SK-N-SH (cell line): ENCODE data around the gene CCDC57. TPM values are rescaled to one million over a fixed set of nuclear protein-coding genes. Genes with fewer than 3 reads are reported as not detected.
A peak's percentile ranks its signal among the peaks of the same experiment; 100 is the strongest.

Experiments used
- CTCF ChIA-PET: fragments of 300-600, 350-600 bp; formaldehyde crosslinking; extraction: SDS; loops from one replicate; lab custom pipeline; 2021; lab: Yijun Ruan, JAX
- POLR2A ChIA-PET: fragments of 350-600 bp; sonication (Branson Sonifier 250); formaldehyde crosslinking; extraction: SDS; loops from one replicate; lab custom pipeline; 2020; ENCODE audit warnings: antibody characterized with exemption, inconsistent platforms; lab: Yijun Ruan, JAX
- DNase-seq: peaks from one replicate; pipeline ENCODE4 v3.0.0; 2012
- H2AFZ ChIP-seq: fragments of 200-600 bp; sonication (generic); 2 replicates; pipeline ENCODE4 v1.8.1; 2016; ENCODE audit warnings: antibody characterized with exemption, mild to moderate bottlenecking, low read depth
- H3F3A ChIP-seq: fragments of 200-600 bp; sonication (generic); replicated peaks from 2 replicates; pipeline ENCODE3; 2016; ENCODE audit warnings: antibody characterized with exemption, mild to moderate bottlenecking; ENCODE audit not compliant: insufficient read depth
- H3K27ac ChIP-seq, 2 experiments: fragments of 200-500 bp in 1 of 2; fragments of 200-600 bp in 1 of 2; sonication (Bioruptor generic) in 1 of 2; sonication (generic), shearing (Covaris generic) in 1 of 2; 2 replicates each; pipeline versions ENCODE4 v1.5.1 to v1.6.1; 2014 to 2016; ENCODE audit warnings: low read depth in 2 of 2, inconsistent platforms in 1 of 2, low read length in 1 of 2, mild to moderate bottlenecking in 1 of 2, mixed read lengths in 1 of 2
- H3K27me3 ChIP-seq: fragments of 200-600 bp; sonication (generic), shearing (Covaris generic); 2 replicates; pipeline ENCODE4 v1.6.1; 2016; ENCODE audit warnings: mixed run types; ENCODE audit not compliant: insufficient read depth
- H3K36me3 ChIP-seq, 2 experiments: fragments of 200-500 bp in 1 of 2; fragments of 200-600 bp in 1 of 2; sonication (Bioruptor generic) in 1 of 2; sonication (generic) in 1 of 2; replicated peaks in 1 of 2; 2 replicates each; pipeline versions ENCODE3 to v1.5.1; 2014 to 2016; ENCODE audit warnings: low read length in 1 of 2, mild to moderate bottlenecking in 1 of 2; ENCODE audit not compliant: insufficient read depth in 2 of 2, control insufficient read depth in 1 of 2
- H3K4me1 ChIP-seq, 2 experiments: fragments of 200-500 bp in 1 of 2; fragments of 200-600 bp in 1 of 2; sonication (Bioruptor generic) in 1 of 2; sonication (generic), shearing (Covaris generic) in 1 of 2; 2 replicates each; pipeline versions ENCODE4 v1.5.1 to v1.6.1; 2014 to 2016; ENCODE audit warnings: low read depth in 1 of 2, low read length in 1 of 2, mixed run types in 1 of 2; ENCODE audit not compliant: insufficient read depth in 2 of 2, control insufficient read depth in 1 of 2
- H3K4me2 ChIP-seq: fragments of 200-600 bp; sonication (generic), shearing (Covaris generic); 2 replicates; pipeline ENCODE4 v1.6.1; 2017; ENCODE audit warnings: mixed run types
- H3K4me3 ChIP-seq, 2 experiments: fragments of 200-500 bp in 1 of 2; fragments of 200-600 bp in 1 of 2; sonication (Bioruptor generic) in 1 of 2; sonication (generic), shearing (Covaris generic) in 1 of 2; 2 replicates each; pipeline versions ENCODE4 v1.5.1 to v1.8.1; 2014 to 2016; ENCODE audit warnings: low read depth in 2 of 2, inconsistent platforms in 1 of 2, low read length in 1 of 2, mild to moderate bottlenecking in 1 of 2, mixed read lengths in 1 of 2, moderate library complexity in 1 of 2
- H3K79me2 ChIP-seq: fragments of 200-600 bp; sonication (generic); 2 replicates; pipeline ENCODE4 v1.8.1; 2017; ENCODE audit warnings: mild to moderate bottlenecking; ENCODE audit not compliant: insufficient read depth
- H3K9ac ChIP-seq: fragments of 200-600 bp; sonication (generic); 2 replicates; pipeline ENCODE4 v1.6.1; 2017; ENCODE audit warnings: mixed run types
- H3K9me2 ChIP-seq: fragments of 200-600 bp; sonication (generic); 2 replicates; pipeline ENCODE4 v1.6.1; 2017; ENCODE audit warnings: mixed run types
- H3K9me3 ChIP-seq: fragments of 200-600 bp; sonication (generic); 2 replicates; pipeline ENCODE4 v1.6.1; 2017; ENCODE audit warnings: mixed run types, mild to moderate bottlenecking, moderate library complexity
- H4K20me1 ChIP-seq: fragments of 200-600 bp; sonication (generic); 2 replicates; pipeline ENCODE4 v1.6.1; 2017; ENCODE audit warnings: mild to moderate bottlenecking, mixed run types; ENCODE audit not compliant: insufficient read depth
- FOSL2 ChIP-seq: IDR thresholded peaks from 2 replicates; pipeline ENCODE4 v1.4.0; 2012; ENCODE audit warnings: low read depth, mild to moderate bottlenecking, moderate library complexity, borderline replicate concordance
- FOXM1 ChIP-seq: IDR thresholded peaks from 2 replicates; pipeline ENCODE4 v1.4.0; 2012; ENCODE audit warnings: low read depth, mild to moderate bottlenecking
- GATA2 ChIP-seq: sonication (generic); formaldehyde crosslinking; IDR thresholded peaks from 2 replicates; pipeline ENCODE4 v1.5.0; 2020; ENCODE audit warnings: mild to moderate bottlenecking, missing genetic modification reagents
- IRF3 ChIP-seq: fragments of 150-350 bp; IDR thresholded peaks from 2 replicates; pipeline ENCODE4 v1.6.1; 2016; ENCODE audit warnings: mild to moderate bottlenecking, low read depth, low read length
- MXI1 ChIP-seq: IDR thresholded peaks from 2 replicates; pipeline ENCODE4 v1.6.1; 2012; ENCODE audit warnings: mild to moderate bottlenecking, low read depth, low read length, improper control_type of control experiment
- NRF1 ChIP-seq: IDR thresholded peaks from 2 replicates; pipeline ENCODE4 v1.6.1; 2012; ENCODE audit warnings: low read depth, mild to moderate bottlenecking, low read length
- POLR2AphosphoS5 ChIP-seq: IDR thresholded peaks from 2 replicates; pipeline ENCODE4 v1.6.1; 2012; ENCODE audit warnings: low read depth, low read length
- RAD21 ChIP-seq: IDR thresholded peaks from 2 replicates; pipeline ENCODE4 v1.6.1; 2012; ENCODE audit warnings: mild to moderate bottlenecking, low read length
- RXRA ChIP-seq: IDR thresholded peaks from 2 replicates; pipeline ENCODE4 v1.4.0; 2012; ENCODE audit warnings: low read depth, mild to moderate bottlenecking, borderline replicate concordance
- SIN3A ChIP-seq: IDR thresholded peaks from 2 replicates; pipeline ENCODE4 v1.6.1; 2012; ENCODE audit warnings: low read depth, mild to moderate bottlenecking, low read length, moderate library complexity, borderline replicate concordance
- TCF12 ChIP-seq: IDR thresholded peaks from 2 replicates; pipeline ENCODE4 v1.4.0; 2012
- YY1 ChIP-seq: IDR thresholded peaks from 2 replicates; pipeline ENCODE4 v1.4.0; 2012; ENCODE audit warnings: low read depth, mild to moderate bottlenecking
- WGBS: methylation state at CpG from one replicate; pipeline ENCODE4 v1.1.6; 2017; ENCODE audit warnings: low lambda C conversion rate; 5-methylcytosine and 5-hydroxymethylcytosine counted together
- polyA plus RNA-seq, 3 experiments: library from polyadenylated mRNA; depleted of rRNA; stranded (reverse); fragments of >200 nt; gene quantifications; 2 replicates each; pipeline ENCODE4 v1.2.3, GENCODE V29; 2012
- TF ChIP-seq, protein P1 (sequence below): fragments of 200-600 bp; sonication (generic); IDR thresholded peaks from 2 replicates; pipeline ENCODE4 v1.6.1; 2017; ENCODE audit warnings: antibody characterized with exemption, mild to moderate bottlenecking, moderate library complexity

Gene CCDC57
- polyA plus RNA-seq, 1 of the 3 experiments (the other 2 are of a cell fraction): 68.6 TPM

GRCh38 chr17:82062984-82063368 is 149.7 kb downstream of the CCDC57 start:
- Histone ChIP-seq H3K79me2 (peaks cover 26% of the 10 kb centered on the region), H3K4me3 (no peak overlapping the region), H3F3A (peaks cover 26% of the 10 kb centered on the region), H3K27ac (no peak overlapping the region), H3K4me1 (peaks cover 12 to 26% of the 10 kb centered on the region in 2 experiments; a peak in 2 of 4 replicates), H3K4me2 (no peak overlapping the region), H3K36me3 (peaks cover 17 to 61% of the 10 kb centered on the region in 2 experiments), H2AFZ (no peak overlapping the region), H3K9me3 (no peaks in the 10 kb centered on the region), H4K20me1 (no peaks in the 10 kb centered on the region), H3K27me3 (no peaks in the 10 kb centered on the region), H3K9me2 (no peaks in the 10 kb centered on the region), H3K9ac (no peak overlapping the region)
- WGBS: 98% methylated on average over 5 of the region's 9 CpGs
- POLR2A ChIA-PET: interaction anchor here (0.8 to 1.3 kb wide), 2 partner anchors 8 to 9 kb away, joined by 3 to 4 read pairs; no protein-coding TSS in a partner anchor
- TF ChIP-seq YY1 (no peak), RAD21 (no peak), MXI1 (no peak), FOXM1 (no peak), RXRA (no peak), POLR2AphosphoS5 (no peak)
- CTCF ChIA-PET: interaction anchor here (1.4 to 8.0 kb wide), 4 partner anchors 19 to 42 kb away, joined by 3 to 47 read pairs (median 16); partner anchors contain the start of genes DCXR and RAC3
- no peak for DNase-seq

DNA sequence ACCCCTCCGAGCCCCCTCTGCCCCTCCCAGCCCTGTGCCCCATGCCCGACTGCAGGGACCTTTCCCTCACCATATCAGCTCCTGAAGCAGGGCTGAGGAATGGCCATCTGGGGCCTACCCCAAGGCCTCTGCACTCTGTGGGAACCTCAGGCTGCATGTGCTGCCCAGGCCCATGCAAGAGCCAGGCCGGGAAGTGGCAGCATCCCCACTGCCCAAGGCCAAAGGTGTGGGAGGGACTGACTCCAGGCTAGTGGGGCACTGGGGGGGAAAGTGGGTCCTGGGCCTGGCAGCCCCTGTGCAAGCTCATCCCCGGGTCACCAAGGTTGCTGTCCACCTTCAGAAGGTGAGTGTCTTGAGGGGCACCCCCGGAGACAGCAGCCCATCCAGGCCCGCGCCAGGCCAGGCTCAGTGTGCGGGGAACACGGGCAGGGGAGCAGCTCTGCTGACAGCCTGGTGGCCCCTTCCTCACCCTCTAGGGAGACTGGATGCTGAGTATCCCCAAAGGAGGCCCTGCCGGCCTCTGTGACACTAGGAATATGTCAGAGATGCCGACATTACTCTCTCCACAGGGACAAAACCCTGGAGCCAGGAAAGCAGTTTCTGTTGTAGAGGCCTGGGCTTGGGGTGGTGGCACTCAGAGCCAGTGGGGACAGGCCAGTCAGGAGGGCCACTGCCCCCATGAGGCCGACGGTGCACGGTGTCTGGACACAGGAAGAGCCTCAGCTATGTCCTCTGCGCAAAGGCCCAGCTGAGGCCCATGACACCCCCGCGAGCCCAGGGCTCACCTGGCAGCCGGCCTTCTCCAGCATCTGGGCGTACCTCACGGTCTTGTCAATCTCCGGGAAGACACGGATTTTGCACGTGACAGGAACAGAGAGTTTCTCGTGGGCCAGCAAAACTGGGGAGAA is 150.3 kb downstream of the CCDC57 start:
- Histone ChIP-seq H3K27ac (no peak overlapping the region), H3K9ac (no peak overlapping the region), H3K79me2 (peaks cover 26% of the 10 kb centered on the region), H3K36me3 (peaks cover 22 to 68% of the 10 kb centered on the region in 2 experiments), H3K9me3 (no peaks in the 10 kb centered on the region), H3K27me3 (no peaks in the 10 kb centered on the region), H3K4me1 (peaks cover 12 to 26% of the 10 kb centered on the region in 2 experiments; a peak in 2 of 4 replicates), H3F3A (peaks cover 32% of the 10 kb centered on the region), H3K9me2 (no peaks in the 10 kb centered on the region)
- no peak for TF ChIP-seq YY1
- no peak for TF ChIP-seq TCF12
- no peak for TF ChIP-seq FOSL2
- TF ChIP-seq, protein P1, sequence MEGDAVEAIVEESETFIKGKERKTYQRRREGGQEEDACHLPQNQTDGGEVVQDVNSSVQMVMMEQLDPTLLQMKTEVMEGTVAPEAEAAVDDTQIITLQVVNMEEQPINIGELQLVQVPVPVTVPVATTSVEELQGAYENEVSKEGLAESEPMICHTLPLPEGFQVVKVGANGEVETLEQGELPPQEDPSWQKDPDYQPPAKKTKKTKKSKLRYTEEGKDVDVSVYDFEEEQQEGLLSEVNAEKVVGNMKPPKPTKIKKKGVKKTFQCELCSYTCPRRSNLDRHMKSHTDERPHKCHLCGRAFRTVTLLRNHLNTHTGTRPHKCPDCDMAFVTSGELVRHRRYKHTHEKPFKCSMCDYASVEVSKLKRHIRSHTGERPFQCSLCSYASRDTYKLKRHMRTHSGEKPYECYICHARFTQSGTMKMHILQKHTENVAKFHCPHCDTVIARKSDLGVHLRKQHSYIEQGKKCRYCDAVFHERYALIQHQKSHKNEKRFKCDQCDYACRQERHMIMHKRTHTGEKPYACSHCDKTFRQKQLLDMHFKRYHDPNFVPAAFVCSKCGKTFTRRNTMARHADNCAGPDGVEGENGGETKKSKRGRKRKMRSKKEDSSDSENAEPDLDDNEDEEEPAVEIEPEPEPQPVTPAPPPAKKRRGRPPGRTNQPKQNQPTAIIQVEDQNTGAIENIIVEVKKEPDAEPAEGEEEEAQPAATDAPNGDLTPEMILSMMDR: 0 out of 2 replicates have a peak, but pooled peaks have one; percentile 19
- TF ChIP-seq NRF1: no peak
- TF ChIP-seq GATA2 (CRISPR knock-in tag): no peak
- TF ChIP-seq SIN3A: no peak
- no peak for TF ChIP-seq IRF3
- TF ChIP-seq, all 33 proteins: peak for 1
- Histone ChIP-seq H3K4me3 (no peak overlapping the region), H2AFZ (no peak overlapping the region), H3K4me2 (no peak overlapping the region), H4K20me1 (no peaks in the 10 kb centered on the region)
- WGBS: 92% methylated on average over 18 of the region's 24 CpGs
- DNase-seq: no peak
- ChIA-PET CTCF (interaction anchor here (1.4 to 8.0 kb wide), 3 partner anchors 20 to 32 kb away, joined by 3 to 47 read pairs (median 27); partner anchors contain the start of genes DCXR and RAC3), POLR2A (interaction anchor here (0.8 kb wide), 1 partner anchor 10 kb away, joined by 3 read pairs; no protein-coding TSS in a partner anchor)
